CD4-positive, CD25-positive, alpha-beta regulatory T cell (primary cell): Measurements from ENCODE around the gene EDNRA. TPM values are rescaled to one million over a fixed set of nuclear protein-coding genes. Genes with fewer than 3 reads are reported as not detected.
A peak's percentile ranks its signal among the peaks of the same experiment; 100 is the strongest.

Experiments
- ATAC-seq, 2 donors: fragments of 150-1000 bp; cut with Tn5 transposase; one replicate each; pipeline ENCODE4 v1.10.0; 2021; ENCODE audit warnings: low read depth in 2 of 2, moderate number of reproducible peaks in 2 of 2, moderate library complexity in 1 of 2
- DNase-seq, 3 donors: peaks; one replicate each; pipeline versions ENCODE4 v3.0.0 to v3.0.0-alpha.2; 2012 to 2022; ENCODE audit warnings: mixed read lengths in 1 of 3
- H3K27ac ChIP-seq: one replicate; pipeline ENCODE4 v1.7.0; 2013; ENCODE audit warnings: mild to moderate bottlenecking, low read length; ENCODE audit not compliant: insufficient read depth, poor library complexity, severe bottlenecking
- H3K27me3 ChIP-seq: one replicate; pipeline ENCODE4 v1.7.0; 2013; ENCODE audit warnings: low read length; ENCODE audit not compliant: control insufficient read depth, insufficient read depth
- H3K36me3 ChIP-seq: one replicate; pipeline ENCODE4 v1.7.0; 2013; ENCODE audit warnings: mild to moderate bottlenecking, low read length, moderate library complexity; ENCODE audit not compliant: control insufficient read depth, insufficient read depth
- H3K4me1 ChIP-seq: 2 replicates; pipeline ENCODE4 v1.7.0; 2013; ENCODE audit warnings: mild to moderate bottlenecking, low read length; ENCODE audit not compliant: insufficient read depth, control insufficient read depth, poor library complexity, severe bottlenecking
- H3K4me3 ChIP-seq: one replicate; pipeline ENCODE4 v1.7.0; 2013; ENCODE audit warnings: low read depth, mild to moderate bottlenecking, low read length, moderate library complexity
- H3K9me3 ChIP-seq, 2 experiments: 1 replicate in 1 of 2; 2 replicates in 1 of 2; pipeline ENCODE4 v1.7.0; 2013; ENCODE audit warnings: low read length in 2 of 2, mild to moderate bottlenecking in 1 of 2, moderate library complexity in 1 of 2; ENCODE audit not compliant: control insufficient read depth in 2 of 2
- H3K27ac Mint-ChIP-seq, 3 donors: one replicate each; pipeline ENCODE4 v1.8.0; 2020 to 2022; ENCODE audit warnings: mild to moderate bottlenecking in 3 of 3, mixed read lengths in 3 of 3, moderate library complexity in 2 of 3
- H3K27me3 Mint-ChIP-seq: one replicate; pipeline ENCODE4 v1.8.0; 2022; ENCODE audit warnings: mild to moderate bottlenecking, mixed read lengths
- H3K36me3 Mint-ChIP-seq: one replicate; pipeline ENCODE4 v1.8.0; 2020; ENCODE audit warnings: mixed read lengths
- H3K4me1 Mint-ChIP-seq, 4 donors: one replicate each; pipeline ENCODE4 v1.8.0; 2020 to 2022; ENCODE audit warnings: mixed read lengths in 4 of 4, mild to moderate bottlenecking in 1 of 4
- H3K4me3 Mint-ChIP-seq, 4 donors: one replicate each; pipeline ENCODE4 v1.8.0; 2020 to 2022; ENCODE audit warnings: mild to moderate bottlenecking in 4 of 4, mixed read lengths in 4 of 4, moderate library complexity in 3 of 4
- H3K9me3 Mint-ChIP-seq, 7 donors: one replicate each; pipeline ENCODE4 v1.8.0; 2020 to 2022; ENCODE audit warnings: mixed read lengths in 7 of 7, mild to moderate bottlenecking in 3 of 7, moderate library complexity in 2 of 7
- polyA plus RNA-seq, 4 donors: library from polyadenylated mRNA; unstranded; fragments of 300-500 nt; fragmentation: Illumina TruSeq; gene quantifications; one replicate each; pipeline ENCODE4 v1.2.3, GENCODE V29; 2021
- total RNA-seq: library from RNA; stranded (reverse); gene quantifications from one replicate; pipeline ENCODE4 v1.2.3, GENCODE V29; 2022

The EDNRA gene
- total and polyA plus RNA-seq, 5 donors from 2014 or later: not detected

DNA sequence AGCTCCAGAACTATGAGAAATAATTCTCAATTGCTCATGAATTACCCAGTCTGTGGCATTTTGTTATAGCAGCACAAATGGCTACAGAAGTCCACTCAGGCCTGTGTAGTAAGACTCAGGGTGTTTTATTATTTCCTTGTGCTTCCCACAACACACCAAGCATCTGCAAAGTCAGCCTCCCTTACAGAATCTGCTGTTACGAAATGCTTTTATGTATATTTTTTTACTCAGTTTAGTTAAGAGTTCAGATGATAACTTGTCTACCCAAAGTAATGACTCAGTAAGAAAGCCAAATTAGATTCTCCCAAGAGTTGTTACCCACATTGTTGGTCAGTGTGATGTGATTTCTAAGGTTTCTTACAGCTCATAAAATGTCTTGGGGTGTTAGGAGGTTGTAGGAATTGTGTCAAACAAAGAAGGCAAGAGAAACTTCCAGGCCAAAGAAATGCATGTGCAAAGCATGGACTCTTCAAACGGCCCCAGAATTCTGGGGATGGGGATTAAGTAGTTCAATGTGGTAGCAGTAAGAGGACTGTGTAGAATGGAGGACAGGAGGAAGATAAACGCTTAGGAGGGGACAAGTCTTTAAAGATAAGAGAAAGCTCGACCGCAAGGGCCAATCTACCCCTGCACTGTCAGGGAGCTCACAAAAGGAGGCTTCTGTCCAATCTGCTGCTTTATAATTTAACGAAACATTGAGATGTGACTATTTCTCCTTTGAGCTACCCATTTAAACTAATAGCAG, 100.9 kb downstream of the EDNRA start:
- Histone ChIP-seq H3K27ac (no peak overlapping the region), H3K4me1 (no peaks in the 10 kb centered on the region), H3K9me3 (peaks cover 0 to 5% of the 10 kb centered on the region in 2 experiments), H3K4me3 (no peak overlapping the region), H3K36me3 (no peaks in the 10 kb centered on the region), H3K27me3 (peaks cover 17% of the 10 kb centered on the region)
- Mint-ChIP-seq H3K4me3 (no peak overlapping the region), H3K27me3 (peaks cover 41% of the 10 kb centered on the region), H3K36me3 (no peaks in the 10 kb centered on the region), H3K9me3 (peaks cover 0 to 9% (median 5%) of the 10 kb centered on the region in 7 donors), H3K4me1 (no peaks in the 10 kb centered on the region), H3K27ac (no peak overlapping the region)
- DNase-seq (no peak), ATAC-seq (no peak)

GRCh38 chr4:147582386-147583060, 101.6 kb downstream of the EDNRA start:
- no peak overlapping the region for H3K4me3 Mint-ChIP-seq

DNA sequence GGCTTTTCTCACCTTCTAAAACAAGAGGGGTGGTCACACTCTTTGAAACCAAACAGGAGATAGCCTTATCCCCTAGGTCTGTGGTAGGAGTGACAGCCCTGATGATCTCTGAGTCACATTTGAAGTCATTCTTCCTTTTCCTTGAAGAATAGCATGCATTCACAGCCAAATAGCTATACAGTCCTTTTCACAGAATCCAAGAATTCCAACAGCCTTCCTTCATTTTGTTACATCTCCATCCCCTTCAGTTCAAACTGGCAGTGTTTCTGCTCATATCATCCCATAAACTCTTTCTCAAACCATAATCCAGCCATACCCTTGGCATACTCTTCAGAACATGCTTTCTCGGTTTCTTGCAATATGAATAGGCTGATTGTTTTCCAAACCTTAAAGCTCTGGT, 103.0 kb downstream of the EDNRA start:
- no peak for DNase-seq
- Mint-ChIP-seq H3K27ac (no peak overlapping the region), H3K4me1 (no peaks in the 10 kb centered on the region), H3K27me3 (peaks cover 46% of the 10 kb centered on the region), H3K36me3 (no peaks in the 10 kb centered on the region), H3K9me3 (peaks cover 0 to 9% (median 3%) of the 10 kb centered on the region in 7 donors), H3K4me3 (no peak overlapping the region)
- Histone ChIP-seq H3K36me3 (no peaks in the 10 kb centered on the region), H3K4me1 (no peaks in the 10 kb centered on the region), H3K27ac (no peak overlapping the region), H3K4me3 (no peak overlapping the region), H3K27me3 (peaks cover 17% of the 10 kb centered on the region), H3K9me3 (peaks cover 0 to 5% of the 10 kb centered on the region in 2 experiments)
- ATAC-seq: no peak

More at GRCh38 chr4:147582386-147583060, 101.6 kb downstream of the EDNRA start:
- DNase-seq (no peak), ATAC-seq (no peak)
- H3K9me3 ChIP-seq: peaks cover 0 to 5% of the 10 kb centered on the region in 2 experiments
- peaks cover 46% of the 10 kb centered on the region for H3K27me3 Mint-ChIP-seq
- H3K36me3 Mint-ChIP-seq: no peaks in the 10 kb centered on the region
- no peaks in the 10 kb centered on the region for H3K4me1 Mint-ChIP-seq
- H3K4me1 ChIP-seq: no peaks in the 10 kb centered on the region
- H3K36me3 ChIP-seq: no peaks in the 10 kb centered on the region
- H3K27ac ChIP-seq: no peak overlapping the region
- H3K27me3 ChIP-seq: peaks cover 17% of the 10 kb centered on the region
- peaks cover 0 to 9% (median 3%) of the 10 kb centered on the region in 7 donors for H3K9me3 Mint-ChIP-seq
- peak overlapping the region in 1 of 3 donors; percentile 7 for H3K27ac Mint-ChIP-seq
- H3K4me3 ChIP-seq: no peak overlapping the region

GRCh38 chr4:147586032-147586431, 105.1 kb downstream of the EDNRA start:
- H3K27me3 Mint-ChIP-seq: peaks cover 44% of the 10 kb centered on the region

GRCh38 chr4:147586637-147587036, 105.7 kb downstream of the EDNRA start:
- Histone ChIP-seq H3K4me3 (no peak overlapping the region), H3K27ac (no peak overlapping the region), H3K36me3 (no peaks in the 10 kb centered on the region), H3K4me1 (no peaks in the 10 kb centered on the region), H3K27me3 (peaks cover 20% of the 10 kb centered on the region), H3K9me3 (peaks cover 0 to 5% of the 10 kb centered on the region in 2 experiments)
- no peak overlapping the region for H3K27ac Mint-ChIP-seq
- H3K27me3 Mint-ChIP-seq: peaks cover 38% of the 10 kb centered on the region
- no peak for DNase-seq
- H3K4me3 Mint-ChIP-seq: no peak overlapping the region
- ATAC-seq: no peak
- peaks cover 0 to 2% (median 0%) of the 10 kb centered on the region in 4 donors for H3K4me1 Mint-ChIP-seq
- no peaks in the 10 kb centered on the region for H3K36me3 Mint-ChIP-seq
- peaks cover 0 to 7% (median 2%) of the 10 kb centered on the region in 7 donors for H3K9me3 Mint-ChIP-seq

More at GRCh38 chr4:147586032-147586431, 105.1 kb downstream of the EDNRA start:
- H3K4me3 Mint-ChIP-seq: no peak overlapping the region
- no peak overlapping the region for H3K27ac Mint-ChIP-seq
- peaks cover 0 to 2% (median 0%) of the 10 kb centered on the region in 4 donors for H3K4me1 Mint-ChIP-seq
- ATAC-seq (no peak), DNase-seq (no peak)
- Histone ChIP-seq H3K4me1 (no peaks in the 10 kb centered on the region), H3K4me3 (no peak overlapping the region), H3K36me3 (no peaks in the 10 kb centered on the region), H3K9me3 (peaks cover 0 to 5% of the 10 kb centered on the region in 2 experiments), H3K27me3 (peaks cover 17% of the 10 kb centered on the region), H3K27ac (no peak overlapping the region)
- H3K9me3 Mint-ChIP-seq: peaks cover 0 to 7% (median 2%) of the 10 kb centered on the region in 7 donors
- H3K36me3 Mint-ChIP-seq: no peaks in the 10 kb centered on the region

DNA sequence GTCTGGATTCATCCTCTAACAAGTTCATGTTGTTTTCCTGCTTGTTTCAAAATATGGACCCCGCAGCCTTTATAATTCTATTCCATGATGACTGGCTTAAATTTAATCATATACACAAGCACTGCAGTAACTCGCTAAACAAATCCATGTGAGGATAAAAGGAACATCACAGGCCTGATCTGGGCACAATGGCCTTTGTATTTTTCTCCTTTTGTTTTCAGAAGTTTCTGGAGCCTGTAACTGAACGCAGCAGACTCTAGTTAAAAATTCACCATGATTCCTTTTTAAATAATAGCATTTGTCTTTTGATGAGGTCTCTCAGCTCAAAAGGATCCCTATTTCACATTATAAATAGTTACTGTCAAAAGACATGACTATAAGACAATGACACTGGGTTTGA, 106.1 kb downstream of the EDNRA start:
- Mint-ChIP-seq H3K27me3 (peaks cover 35% of the 10 kb centered on the region), H3K27ac (no peak overlapping the region), H3K4me1 (peaks cover 0 to 2% (median 0%) of the 10 kb centered on the region in 4 donors), H3K9me3 (peaks cover 0 to 7% (median 2%) of the 10 kb centered on the region in 7 donors), H3K36me3 (no peaks in the 10 kb centered on the region), H3K4me3 (no peak overlapping the region)
- no peak overlapping the region for H3K4me3 ChIP-seq
- ATAC-seq (no peak), DNase-seq (no peak)
- no peak overlapping the region for H3K27ac ChIP-seq
- no peaks in the 10 kb centered on the region for H3K36me3 ChIP-seq
- no peaks in the 10 kb centered on the region for H3K4me1 ChIP-seq
- peaks cover 20% of the 10 kb centered on the region for H3K27me3 ChIP-seq
- H3K9me3 ChIP-seq: peaks cover 0 to 5% of the 10 kb centered on the region in 2 experiments

- Histone ChIP-seq H3K4me1 (no peaks in the 10 kb centered on the region), H3K27me3 (peaks cover 18% of the 10 kb centered on the region), H3K36me3 (no peaks in the 10 kb centered on the region), H3K4me3 (no peak overlapping the region), H3K9me3 (peaks cover 0 to 2% of the 10 kb centered on the region in 2 experiments), H3K27ac (no peak overlapping the region)
- peaks cover 22% of the 10 kb centered on the region for H3K27me3 Mint-ChIP-seq
- DNase-seq: no peak
- H3K4me3 Mint-ChIP-seq: no peak overlapping the region
- H3K27ac Mint-ChIP-seq: no peak overlapping the region
- peaks cover 0 to 5% (median 0%) of the 10 kb centered on the region in 7 donors for H3K9me3 Mint-ChIP-seq
- H3K36me3 Mint-ChIP-seq: no peaks in the 10 kb centered on the region
- H3K4me1 Mint-ChIP-seq: peaks cover 0 to 2% (median 0%) of the 10 kb centered on the region in 4 donors
- ATAC-seq: no peak
Measured at GRCh38 chr4:147589586-147589985, 108.7 kb downstream of the EDNRA start.
